HepG2 (cell line): Measurements from ENCODE around the gene DOCK4. TPM values are rescaled to one million over a fixed set of nuclear protein-coding genes. Genes with fewer than 3 reads are reported as not detected.

Source experiments
- PHF20 ChIP-seq: sonication (generic); formaldehyde crosslinking; IDR thresholded peaks from 2 replicates; pipeline ENCODE4 v1.5.0; 2020; ENCODE audit warnings: mild to moderate bottlenecking, missing genetic modification reagents
- SRY ChIP-seq: sonication (generic); formaldehyde crosslinking; IDR thresholded peaks from 2 replicates; pipeline ENCODE4 v1.8.0; 2022; ENCODE audit warnings: mild to moderate bottlenecking, missing genetic modification reagents
- polyA plus RNA-seq, 8 experiments: library from polyadenylated mRNA; depleted of rRNA in 3 of 8; stranded (reverse) in 7 of 8; unstranded in 1 of 8; fragments of >200 nt; fragmentation: Illumina TruSeq in 4 of 8; extraction: Trizol in 4 of 8; gene quantifications; 2 replicates each; pipeline versions ENCODE4 v1.2.1 to v1.2.3, GENCODE V29; 2011 to 2016; ENCODE audit warnings: low read depth in 4 of 8, missing spikeins in 1 of 8, mixed read lengths in 1 of 8; ENCODE audit not compliant: insufficient read depth in 1 of 8
- total RNA-seq, 5 experiments: library from RNA; depleted of rRNA; stranded (reverse); fragments of >200 nt; fragmentation: Illumina TruSeq; extraction: Trizol; gene quantifications; 2 replicates each; pipeline ENCODE4 v1.2.3, GENCODE V29; 2016; ENCODE audit warnings: low read depth in 1 of 5
- TF ChIP-seq, protein P1 (sequence below): sonication (generic); formaldehyde crosslinking; IDR thresholded peaks from 2 replicates; pipeline ENCODE4 v1.4.0; 2020; ENCODE audit warnings: mild to moderate bottlenecking, missing genetic modification reagents, borderline replicate concordance
- TF ChIP-seq, protein P2 (sequence below), 2 experiments: sonication (generic) in 1 of 2; formaldehyde crosslinking in 1 of 2; IDR thresholded peaks; 2 replicates each; pipeline versions ENCODE4 v1.6.1 to v1.9.0; 2014 to 2022; ENCODE audit warnings: antibody characterized with exemption in 1 of 2, borderline replicate concordance in 1 of 2, inconsistent platforms in 1 of 2, low read depth in 1 of 2, missing genetic modification reagents in 1 of 2
- TF ChIP-seq, protein P3 (sequence below): sonication (generic); formaldehyde crosslinking; IDR thresholded peaks from 2 replicates; pipeline ENCODE4 v1.4.0; 2020; ENCODE audit warnings: missing genetic modification reagents

Gene DOCK4
- total and polyA plus RNA-seq, 2 of the 13 experiments (the other 11 are each of a cell fraction or from before 2014, with no cell fraction given), result 13.5 to 17.4 TPM

DNA sequence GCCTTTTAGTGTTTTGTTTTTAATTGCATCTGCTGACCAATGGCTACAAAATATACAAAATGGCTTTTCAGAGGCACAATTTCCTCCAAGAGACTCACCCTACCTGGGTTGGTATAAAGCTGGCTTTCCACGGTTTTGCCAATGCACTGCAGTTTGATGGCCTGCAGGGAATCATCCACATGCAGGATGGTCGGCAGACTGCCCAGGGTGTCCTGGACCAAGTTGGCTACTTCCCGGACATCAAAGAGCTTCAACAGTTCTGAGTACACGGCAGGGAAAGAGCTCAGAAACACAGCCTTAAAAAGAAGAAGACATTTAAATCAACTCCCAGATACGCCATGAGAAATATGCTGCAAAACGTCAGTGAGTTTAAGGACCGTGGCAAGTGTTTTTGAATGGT, 342.9 kb downstream of the DOCK4 start (continued):
- TF ChIP-seq, protein P1, sequence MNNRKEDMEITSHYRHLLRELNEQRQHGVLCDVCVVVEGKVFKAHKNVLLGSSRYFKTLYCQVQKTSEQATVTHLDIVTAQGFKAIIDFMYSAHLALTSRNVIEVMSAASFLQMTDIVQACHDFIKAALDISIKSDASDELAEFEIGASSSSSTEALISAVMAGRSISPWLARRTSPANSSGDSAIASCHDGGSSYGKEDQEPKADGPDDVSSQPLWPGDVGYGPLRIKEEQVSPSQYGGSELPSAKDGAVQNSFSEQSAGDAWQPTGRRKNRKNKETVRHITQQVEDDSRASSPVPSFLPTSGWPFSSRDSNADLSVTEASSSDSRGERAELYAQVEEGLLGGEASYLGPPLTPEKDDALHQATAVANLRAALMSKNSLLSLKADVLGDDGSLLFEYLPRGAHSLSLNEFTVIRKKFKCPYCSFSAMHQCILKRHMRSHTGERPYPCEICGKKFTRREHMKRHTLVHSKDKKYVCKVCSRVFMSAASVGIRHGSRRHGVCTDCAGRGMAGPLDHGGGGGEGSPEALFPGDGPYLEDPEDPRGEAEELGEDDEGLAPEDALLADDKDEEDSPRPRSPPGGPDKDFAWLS, result no peak
- TF ChIP-seq, protein P2, sequence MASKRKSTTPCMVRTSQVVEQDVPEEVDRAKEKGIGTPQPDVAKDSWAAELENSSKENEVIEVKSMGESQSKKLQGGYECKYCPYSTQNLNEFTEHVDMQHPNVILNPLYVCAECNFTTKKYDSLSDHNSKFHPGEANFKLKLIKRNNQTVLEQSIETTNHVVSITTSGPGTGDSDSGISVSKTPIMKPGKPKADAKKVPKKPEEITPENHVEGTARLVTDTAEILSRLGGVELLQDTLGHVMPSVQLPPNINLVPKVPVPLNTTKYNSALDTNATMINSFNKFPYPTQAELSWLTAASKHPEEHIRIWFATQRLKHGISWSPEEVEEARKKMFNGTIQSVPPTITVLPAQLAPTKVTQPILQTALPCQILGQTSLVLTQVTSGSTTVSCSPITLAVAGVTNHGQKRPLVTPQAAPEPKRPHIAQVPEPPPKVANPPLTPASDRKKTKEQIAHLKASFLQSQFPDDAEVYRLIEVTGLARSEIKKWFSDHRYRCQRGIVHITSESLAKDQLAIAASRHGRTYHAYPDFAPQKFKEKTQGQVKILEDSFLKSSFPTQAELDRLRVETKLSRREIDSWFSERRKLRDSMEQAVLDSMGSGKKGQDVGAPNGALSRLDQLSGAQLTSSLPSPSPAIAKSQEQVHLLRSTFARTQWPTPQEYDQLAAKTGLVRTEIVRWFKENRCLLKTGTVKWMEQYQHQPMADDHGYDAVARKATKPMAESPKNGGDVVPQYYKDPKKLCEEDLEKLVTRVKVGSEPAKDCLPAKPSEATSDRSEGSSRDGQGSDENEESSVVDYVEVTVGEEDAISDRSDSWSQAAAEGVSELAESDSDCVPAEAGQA (IDR thresholded peaks at IDR 0.05; ENCODE audit: low read depth), result no peak
- TF ChIP-seq, protein P2 (CRISPR knock-in tag; IDR thresholded peaks at IDR 0.05; ENCODE audit: borderline replicate concordance), result no peak
- TF ChIP-seq, protein P3, sequence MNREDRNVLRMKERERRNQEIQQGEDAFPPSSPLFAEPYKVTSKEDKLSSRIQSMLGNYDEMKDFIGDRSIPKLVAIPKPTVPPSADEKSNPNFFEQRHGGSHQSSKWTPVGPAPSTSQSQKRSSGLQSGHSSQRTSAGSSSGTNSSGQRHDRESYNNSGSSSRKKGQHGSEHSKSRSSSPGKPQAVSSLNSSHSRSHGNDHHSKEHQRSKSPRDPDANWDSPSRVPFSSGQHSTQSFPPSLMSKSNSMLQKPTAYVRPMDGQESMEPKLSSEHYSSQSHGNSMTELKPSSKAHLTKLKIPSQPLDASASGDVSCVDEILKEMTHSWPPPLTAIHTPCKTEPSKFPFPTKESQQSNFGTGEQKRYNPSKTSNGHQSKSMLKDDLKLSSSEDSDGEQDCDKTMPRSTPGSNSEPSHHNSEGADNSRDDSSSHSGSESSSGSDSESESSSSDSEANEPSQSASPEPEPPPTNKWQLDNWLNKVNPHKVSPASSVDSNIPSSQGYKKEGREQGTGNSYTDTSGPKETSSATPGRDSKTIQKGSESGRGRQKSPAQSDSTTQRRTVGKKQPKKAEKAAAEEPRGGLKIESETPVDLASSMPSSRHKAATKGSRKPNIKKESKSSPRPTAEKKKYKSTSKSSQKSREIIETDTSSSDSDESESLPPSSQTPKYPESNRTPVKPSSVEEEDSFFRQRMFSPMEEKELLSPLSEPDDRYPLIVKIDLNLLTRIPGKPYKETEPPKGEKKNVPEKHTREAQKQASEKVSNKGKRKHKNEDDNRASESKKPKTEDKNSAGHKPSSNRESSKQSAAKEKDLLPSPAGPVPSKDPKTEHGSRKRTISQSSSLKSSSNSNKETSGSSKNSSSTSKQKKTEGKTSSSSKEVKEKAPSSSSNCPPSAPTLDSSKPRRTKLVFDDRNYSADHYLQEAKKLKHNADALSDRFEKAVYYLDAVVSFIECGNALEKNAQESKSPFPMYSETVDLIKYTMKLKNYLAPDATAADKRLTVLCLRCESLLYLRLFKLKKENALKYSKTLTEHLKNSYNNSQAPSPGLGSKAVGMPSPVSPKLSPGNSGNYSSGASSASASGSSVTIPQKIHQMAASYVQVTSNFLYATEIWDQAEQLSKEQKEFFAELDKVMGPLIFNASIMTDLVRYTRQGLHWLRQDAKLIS, result no peak
- TF ChIP-seq PHF20 (CRISPR knock-in tag) (no peak), SRY (CRISPR knock-in tag) (no peak)
